ENCODE results near the gene BSG. TPM values are rescaled to one million over a fixed set of nuclear protein-coding genes. Genes with fewer than 3 reads are reported as not detected.
A peak's percentile ranks its signal among the peaks of the same experiment; 100 is the strongest.
"Not testable (repeated sequence)": the region's sequence is repeated elsewhere in the genome, so short reads cannot be mapped to it uniquely, and the experiment has no call there.

BSG gene
- total RNA-seq, 1 donor from 2014 or later, result 157 TPM

GRCh38 chr19:588093-588740, 15.8 kb downstream of the BSG start:
- DNase-seq, result peak; percentile 28

DNA sequence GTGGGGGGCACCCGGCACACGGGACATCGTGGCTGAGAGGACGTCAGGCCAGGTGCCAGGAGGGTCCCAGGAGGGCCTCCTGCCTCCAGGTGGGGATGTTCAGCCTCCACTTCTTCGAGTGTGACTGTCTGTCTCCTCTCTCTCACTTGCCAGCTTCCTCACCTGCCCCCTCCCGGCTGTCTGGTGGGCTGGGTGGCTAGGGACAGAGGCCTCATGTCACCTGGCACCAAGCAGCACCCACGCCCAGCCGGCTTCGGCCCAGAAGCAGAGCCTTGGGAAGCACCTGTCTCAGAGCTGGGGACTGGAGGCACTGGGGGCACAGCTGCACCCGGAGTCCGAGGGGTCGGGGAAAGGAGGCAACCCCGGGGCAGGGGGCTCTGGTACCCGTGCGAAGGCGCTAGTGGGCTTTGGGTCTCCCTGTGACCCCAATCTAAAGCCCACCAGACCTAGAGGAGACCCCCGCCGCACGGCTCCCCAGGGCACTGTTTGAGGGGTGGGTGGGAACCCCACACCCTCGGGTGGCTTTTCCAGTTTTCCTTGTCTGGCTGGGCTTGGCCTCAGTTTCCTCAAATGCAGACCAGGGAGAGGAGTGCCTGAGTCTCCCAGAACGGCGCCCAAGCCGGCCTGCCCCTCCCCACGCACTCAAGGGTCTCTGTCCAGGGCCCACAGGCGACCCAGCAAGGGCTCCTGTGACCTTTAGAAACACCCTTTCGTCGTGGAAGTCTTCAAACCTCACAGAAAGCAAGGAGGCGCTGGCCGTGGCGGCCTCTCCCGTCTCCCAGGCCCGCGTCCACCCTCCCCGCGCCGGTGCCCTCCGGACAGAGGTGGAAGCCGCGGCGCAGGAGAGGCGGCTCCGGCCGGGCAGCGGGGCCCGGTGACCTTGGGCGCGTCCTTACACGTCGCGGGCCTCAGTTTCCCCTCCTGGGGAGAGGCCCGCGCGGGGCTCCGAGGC, 16.6 kb downstream of the BSG start:
- no peak for DNase-seq

GRCh38 chr19:589693-590395, 17.4 kb downstream of the BSG start, which contains the start of gene HCN2:
Gene HCN2 (plus strand): TSS chr19:589881. CDS start chr19:589946, 65 bp downstream.
- no peak for DNase-seq

GRCh38 chr19:590396-590745, 18.0 kb downstream of the BSG start:
- no peak for DNase-seq

GRCh38 chr19:590750-591098, 18.3 kb downstream of the BSG start:
- no peak for DNase-seq

GRCh38 chr19:591099-591958, 18.9 kb downstream of the BSG start:
- DNase-seq, result no peak

DNA sequence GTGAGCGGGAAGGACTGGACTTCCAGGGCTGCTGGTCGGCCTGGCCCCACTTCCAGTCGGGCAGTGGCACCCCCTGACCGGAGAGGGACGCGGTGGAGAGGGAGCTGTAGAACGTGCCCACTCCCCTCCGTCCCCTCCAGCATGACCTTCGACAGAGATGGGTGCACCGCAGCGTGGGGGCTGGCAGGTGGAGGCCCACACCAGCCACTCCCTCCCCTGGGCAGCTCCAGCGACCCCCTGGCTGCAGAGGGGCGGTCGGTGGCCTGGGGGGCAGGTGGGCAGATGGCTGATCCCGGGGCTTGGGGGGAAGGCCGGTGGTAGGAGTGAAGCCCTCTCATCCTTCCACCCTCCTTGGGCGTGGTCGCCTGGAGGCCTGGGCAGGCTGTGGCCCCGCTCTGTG, 19.7 kb downstream of the BSG start:
- no peak for DNase-seq

DNA sequence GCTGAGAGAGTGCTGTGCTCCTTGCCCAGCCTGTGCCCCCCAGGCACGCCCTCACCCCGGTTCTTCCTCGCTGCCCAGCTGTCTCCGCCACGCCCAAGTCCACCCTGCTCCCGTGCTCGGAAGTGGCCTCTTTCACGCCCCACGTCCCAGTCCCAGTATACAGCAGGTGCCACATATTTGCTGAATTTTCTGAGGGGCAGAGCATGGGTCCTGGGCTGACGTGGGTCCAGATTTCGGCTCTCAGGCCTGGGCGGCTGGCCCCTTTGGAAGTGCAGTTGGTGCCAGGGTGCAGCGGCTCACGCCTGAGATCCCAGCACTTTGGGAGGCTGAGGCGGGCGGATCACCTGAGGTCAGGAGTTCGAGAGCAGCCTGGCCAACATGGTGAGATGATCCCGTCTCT, 20.7 kb downstream of the BSG start:
- DNase-seq, result no peak

DNA sequence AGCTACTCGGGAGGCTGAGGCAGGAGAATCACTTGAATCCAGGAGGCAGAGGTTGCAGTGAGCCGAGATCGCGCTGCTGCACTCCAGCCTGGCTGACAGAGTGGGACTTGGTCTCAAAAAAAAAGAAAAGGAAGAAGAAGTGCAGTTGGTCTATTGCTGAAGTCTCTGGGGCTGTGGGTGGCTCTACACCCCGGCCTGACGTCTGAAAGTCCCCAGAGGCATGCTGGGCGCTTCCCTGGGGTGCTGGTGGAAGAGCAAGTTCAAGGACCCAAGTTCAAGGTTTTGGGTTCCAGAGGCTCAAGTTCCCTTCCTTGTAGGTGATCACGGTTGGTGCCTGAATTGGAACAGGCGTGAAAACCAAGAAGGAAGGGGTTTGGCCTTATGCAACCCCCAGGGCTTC, 21.1 kb downstream of the BSG start:
- DNase-seq, result no peak

DNA sequence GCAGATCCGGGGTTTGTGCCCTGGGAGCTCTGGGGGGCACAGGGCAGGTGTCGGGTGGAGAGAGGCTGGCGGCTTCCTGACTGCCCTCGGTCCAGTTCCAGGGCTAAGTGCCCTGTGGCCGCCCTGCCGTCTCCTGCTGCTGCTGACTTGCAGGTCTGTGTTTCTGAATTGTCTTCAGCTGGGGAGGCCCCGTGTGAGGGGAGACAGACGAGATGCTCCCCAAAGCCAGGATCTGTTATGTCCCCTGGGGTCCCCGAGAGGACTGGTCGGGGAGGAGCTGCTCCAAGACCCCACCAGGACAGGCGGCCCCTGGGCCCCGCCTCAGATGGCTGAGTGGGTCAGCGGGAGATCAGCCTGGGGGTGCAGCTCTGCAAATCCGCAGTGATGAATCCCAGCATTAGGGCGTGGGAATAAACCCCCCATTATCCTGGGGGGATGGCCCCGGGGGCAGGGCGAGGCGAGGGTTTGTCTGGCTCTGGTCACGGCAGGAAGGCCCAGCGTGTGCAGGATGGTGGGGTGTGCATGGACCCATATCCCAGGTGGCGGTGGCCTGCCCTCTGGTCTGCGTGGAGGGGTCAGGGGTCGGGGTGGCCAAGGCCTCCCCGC, 22.0 kb downstream of the BSG start:
- no peak for DNase-seq

DNA sequence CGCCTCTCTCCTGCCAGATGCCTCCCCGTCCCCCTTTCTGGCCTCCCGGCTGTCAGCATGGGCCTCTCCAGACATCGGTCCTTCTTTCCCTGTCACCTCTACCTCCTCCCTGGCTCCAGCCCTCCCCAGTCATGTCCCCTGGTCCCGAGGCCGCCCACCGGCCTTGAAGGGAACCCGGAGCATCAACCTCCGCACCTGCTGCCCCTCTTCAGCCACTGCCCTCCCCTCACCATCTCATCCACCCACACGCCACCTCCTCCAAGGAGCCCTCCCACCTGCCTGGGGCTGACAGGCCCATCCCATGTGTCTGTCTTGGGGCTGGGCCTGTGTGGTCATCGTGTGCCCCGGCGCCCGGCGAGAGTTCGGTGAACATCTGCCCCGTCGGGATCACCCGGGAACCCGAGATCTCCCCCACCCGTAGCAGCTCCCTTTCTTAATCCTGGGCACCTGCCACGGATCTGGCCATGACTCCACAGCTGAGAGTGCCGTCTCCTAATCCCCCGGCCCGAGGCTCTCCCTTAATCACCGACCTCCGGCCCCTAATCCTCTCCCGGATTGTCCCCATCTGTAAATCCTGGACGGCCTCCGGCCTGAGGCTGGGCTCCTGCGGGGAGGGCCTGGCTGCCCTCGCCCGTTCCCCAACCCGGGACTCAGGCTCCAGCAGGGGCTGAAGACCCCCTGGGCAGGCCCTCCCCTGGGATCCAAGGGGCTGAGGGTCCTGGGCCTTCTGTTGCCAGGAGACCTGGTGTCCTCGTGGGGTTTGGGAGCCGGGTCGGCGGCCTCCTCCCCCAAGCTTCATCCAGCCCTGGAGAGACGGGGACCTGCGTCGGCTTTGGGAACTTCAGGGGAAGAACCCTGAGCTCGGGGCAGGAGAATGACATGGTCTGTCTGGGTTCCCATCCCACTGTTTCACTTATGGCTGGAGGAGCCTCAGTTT, 23.2 kb downstream of the BSG start:
- DNase-seq, result no peak

GRCh38 chr19:596263-596655, 23.9 kb downstream of the BSG start:
- no peak for DNase-seq

DNA sequence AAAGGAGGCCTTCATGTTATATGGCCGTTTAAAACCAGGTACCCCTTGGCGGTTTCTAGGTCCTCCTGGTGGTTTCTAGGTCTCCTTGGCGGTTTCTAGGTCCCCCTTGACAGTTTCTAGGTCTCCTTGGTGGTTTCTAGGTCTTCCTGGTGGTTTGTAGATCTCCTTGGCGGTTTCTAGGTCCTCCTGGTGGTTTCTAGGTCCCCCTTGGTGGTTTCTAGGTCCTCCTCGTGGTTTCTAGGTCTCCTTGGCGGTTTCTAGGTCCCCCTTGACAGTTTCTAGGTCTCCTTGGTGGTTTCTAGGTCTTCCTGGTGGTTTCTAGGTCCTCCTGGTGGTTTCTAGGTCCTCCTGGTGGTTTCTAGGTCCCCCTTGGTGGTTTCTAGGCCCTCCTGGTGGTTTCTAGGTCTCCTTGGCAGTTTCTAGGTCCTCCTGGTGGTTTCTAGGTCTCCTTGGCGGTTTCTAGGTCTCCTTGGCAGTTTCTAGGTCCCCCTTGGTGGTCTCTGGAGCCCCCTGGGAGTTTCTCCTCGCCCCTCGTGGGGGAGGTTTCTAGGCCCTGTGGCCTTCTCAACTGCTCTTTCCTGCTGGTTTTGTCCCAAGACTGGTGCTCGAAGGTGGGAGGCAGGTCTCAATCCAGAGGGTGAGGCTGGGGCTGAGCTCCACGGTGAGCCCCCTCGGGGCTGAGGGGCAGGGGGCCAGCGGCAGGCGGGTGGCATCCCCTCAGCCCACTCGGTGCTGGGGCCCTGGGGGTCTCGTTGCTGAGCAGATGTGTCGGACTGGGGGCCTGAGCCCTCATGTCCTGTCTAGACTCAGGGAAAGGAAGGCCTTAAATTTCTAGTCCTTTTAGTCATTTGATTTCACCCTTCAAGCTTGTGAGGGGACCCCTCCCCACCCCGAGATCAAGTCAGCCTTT, 25.3 kb downstream of the BSG start:
- no peak for DNase-seq

GRCh38 chr19:601310-601709, 28.9 kb downstream of the BSG start:
- DNase-seq, result no peak

- DNase-seq, result no peak
Observed at GRCh38 chr19:601790-602189, 29.4 kb downstream of the BSG start.

GRCh38 chr19:602391-603301, 30.2 kb downstream of the BSG start:
- no peak for DNase-seq

GRCh38 chr19:603302-603639, 30.9 kb downstream of the BSG start:
- DNase-seq, result not testable (repeated sequence)

DNA sequence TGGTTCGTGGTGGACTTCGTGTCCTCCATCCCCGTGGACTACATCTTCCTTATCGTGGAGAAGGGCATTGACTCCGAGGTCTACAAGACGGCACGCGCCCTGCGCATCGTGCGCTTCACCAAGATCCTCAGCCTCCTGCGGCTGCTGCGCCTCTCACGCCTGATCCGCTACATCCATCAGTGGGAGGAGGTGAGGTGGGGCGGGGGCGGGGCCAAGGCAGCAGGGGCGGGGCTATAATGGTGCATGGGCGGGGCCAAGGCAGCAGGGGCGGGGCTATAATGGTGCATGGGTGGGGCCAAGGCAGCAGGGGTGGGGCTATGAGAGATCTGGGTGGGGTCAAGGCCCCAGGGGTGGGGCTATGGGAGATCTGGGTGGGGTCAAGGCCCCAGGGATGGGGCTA, 31.4 kb downstream of the BSG start:
- DNase-seq, result not testable (repeated sequence)
